Liver (tissue), 9 donors: ENCODE data around the gene GRIN2A. TPM values are rescaled to one million over a fixed set of nuclear protein-coding genes. Genes with fewer than 3 reads are reported as not detected.

Experiments used
- DNase-seq: peaks from one replicate; pipeline ENCODE4 v3.0.0-alpha.2; 2017; ENCODE audit warnings: low spot score
- H3K27ac ChIP-seq, 2 donors: one replicate each; pipeline ENCODE4 v1.7.0; 2013; ENCODE audit warnings: inconsistent platforms in 2 of 2, low read length in 2 of 2, control low read depth in 1 of 2, low read depth in 1 of 2, mild to moderate bottlenecking in 1 of 2
- H3K27me3 ChIP-seq, 4 donors: one replicate each; pipeline versions ENCODE4 v1.6.1 to v1.7.0; 2013; ENCODE audit warnings: low read length in 3 of 4, inconsistent platforms in 1 of 4, mild to moderate bottlenecking in 1 of 4, moderate library complexity in 1 of 4; ENCODE audit not compliant: control insufficient read depth in 4 of 4, insufficient read depth in 4 of 4
- H3K36me3 ChIP-seq, 4 donors: one replicate each; pipeline versions ENCODE4 v1.6.1 to v1.7.0; 2013; ENCODE audit warnings: low read length in 3 of 4, mild to moderate bottlenecking in 3 of 4, low read depth in 1 of 4, moderate library complexity in 1 of 4; ENCODE audit not compliant: control insufficient read depth in 4 of 4, insufficient read depth in 3 of 4
- H3K4me1 ChIP-seq, 4 donors: one replicate each; pipeline versions ENCODE4 v1.6.1 to v1.7.0; 2013; ENCODE audit warnings: low read length in 3 of 4, mild to moderate bottlenecking in 3 of 4, moderate library complexity in 1 of 4; ENCODE audit not compliant: control insufficient read depth in 4 of 4, insufficient read depth in 4 of 4
- H3K4me3 ChIP-seq, 3 donors: one replicate each; pipeline versions ENCODE4 v1.6.1 to v1.7.0; 2013; ENCODE audit warnings: low read length in 3 of 3, control low read depth in 1 of 3, low read depth in 1 of 3, mild to moderate bottlenecking in 1 of 3
- H3K9ac ChIP-seq, 2 donors: one replicate each; pipeline ENCODE4 v1.7.0; 2013; ENCODE audit warnings: low read length in 2 of 2, mild to moderate bottlenecking in 2 of 2, moderate library complexity in 2 of 2, control low read depth in 1 of 2, low read depth in 1 of 2
- H3K9me3 ChIP-seq, 4 donors: one replicate each; pipeline versions ENCODE4 v1.6.1 to v1.7.0; 2013; ENCODE audit warnings: low read length in 3 of 4; ENCODE audit not compliant: control insufficient read depth in 4 of 4
- ATF3 ChIP-seq: IDR thresholded peaks from 2 replicates; pipeline ENCODE4 v1.6.1; 2016; ENCODE audit warnings: antibody characterized with exemption
- CTCF ChIP-seq: fragments of 150-350 bp; IDR thresholded peaks from 2 replicates; pipeline ENCODE4 v1.5.1; 2017; ENCODE audit warnings: improper control_type of control experiment, low read depth, low read length; ENCODE audit not compliant: missing input control
- EGR1 ChIP-seq, 2 donors: IDR thresholded peaks; 2 replicates each; pipeline ENCODE4 v1.6.1; 2016 to 2018; ENCODE audit warnings: antibody characterized with exemption in 2 of 2, low read depth in 2 of 2
- FOXA1 ChIP-seq: IDR thresholded peaks from 2 replicates; pipeline ENCODE4 v1.6.1; 2016; ENCODE audit warnings: antibody characterized with exemption
- FOXA2 ChIP-seq: IDR thresholded peaks from 2 replicates; pipeline ENCODE4 v1.6.1; 2016; ENCODE audit warnings: antibody characterized with exemption
- GABPA ChIP-seq, 2 donors: IDR thresholded peaks in 1 of 2; conservative IDR thresholded peaks in 1 of 2; 2 replicates each; pipeline ENCODE4 v1.6.1; 2016; ENCODE audit warnings: antibody characterized with exemption in 2 of 2, mild to moderate bottlenecking in 1 of 2, moderate library complexity in 1 of 2
- HNF4A ChIP-seq, 2 donors: conservative IDR thresholded peaks; 2 replicates each; pipeline ENCODE4 v1.6.1; 2016; ENCODE audit warnings: antibody characterized with exemption in 2 of 2, mild to moderate bottlenecking in 2 of 2
- HNF4G ChIP-seq: IDR thresholded peaks from 2 replicates; pipeline ENCODE4 v1.6.1; 2016; ENCODE audit warnings: antibody characterized with exemption
- JUND ChIP-seq, 2 donors: IDR thresholded peaks; 2 replicates each; pipeline ENCODE4 v1.6.1; 2016; ENCODE audit warnings: antibody characterized with exemption in 2 of 2
- MAX ChIP-seq: IDR thresholded peaks from 2 replicates; pipeline ENCODE4 v1.6.1; 2016; ENCODE audit warnings: antibody characterized with exemption
- NR2F2 ChIP-seq: IDR thresholded peaks from 2 replicates; pipeline ENCODE4 v1.6.1; 2016; ENCODE audit warnings: antibody characterized with exemption
- RAD21 ChIP-seq, 2 donors: IDR thresholded peaks; 2 replicates each; pipeline ENCODE4 v1.6.1; 2016; ENCODE audit warnings: antibody characterized with exemption in 2 of 2, mild to moderate bottlenecking in 2 of 2
- REST ChIP-seq: IDR thresholded peaks from 2 replicates; pipeline ENCODE4 v1.6.1; 2016; ENCODE audit warnings: antibody characterized with exemption, mild to moderate bottlenecking
- RXRA ChIP-seq, 2 donors: IDR thresholded peaks; 2 replicates each; pipeline ENCODE4 v1.6.1; 2017 to 2018; ENCODE audit warnings: antibody characterized with exemption in 2 of 2, mild to moderate bottlenecking in 1 of 2
- SP1 ChIP-seq: IDR thresholded peaks from 2 replicates; pipeline ENCODE4 v1.6.1; 2018; ENCODE audit warnings: antibody characterized with exemption, mild to moderate bottlenecking
- TAF1 ChIP-seq: conservative IDR thresholded peaks from 2 replicates; pipeline ENCODE4 v1.6.1; 2016; ENCODE audit warnings: antibody characterized with exemption, mild to moderate bottlenecking
- YY1 ChIP-seq: IDR thresholded peaks from 2 replicates; pipeline ENCODE4 v1.6.1; 2016; ENCODE audit warnings: antibody characterized with exemption, mild to moderate bottlenecking
- ZBTB33 ChIP-seq: IDR thresholded peaks from 2 replicates; pipeline ENCODE4 v1.6.1; 2016; ENCODE audit warnings: antibody characterized with exemption
- WGBS: extraction: QIAGEN DNeasy Blood & Tissue Kit; methylation state at CpG from one replicate; pipeline ENCODE4 v1.1.7; 2013; 5-methylcytosine and 5-hydroxymethylcytosine counted together
- polyA plus RNA-seq, 2 donors: library from polyadenylated mRNA; stranded (reverse) in 1 of 2; unstranded in 1 of 2; fragments of 200-250 nt in 1 of 2; fragments of >200 nt in 1 of 2; fragmentation: Nextera tagmentation in 1 of 2; extraction: Ambion mirVana in 1 of 2; gene quantifications; one replicate each; pipeline versions ENCODE4 v1.2.1 to v1.2.3, GENCODE V29; 2013 to 2015
- total RNA-seq, 2 donors: library from RNA; depleted of rRNA; stranded (reverse); fragments of >200 nt; gene quantifications; one replicate each; pipeline ENCODE4 v1.2.3, GENCODE V29; 2014
- donor health status: healthy.
- donor health status: healthy.
- donor health status: healthy.
- donor health status: healthy.
- donor health status: healthy.

The GRIN2A gene
- total and polyA plus RNA-seq, 4 donors: under 0.01 to 0.08 (median 0.07) TPM; not detected in 1

- H3K4me3 ChIP-seq: no peak overlapping the region
- H3K4me1 ChIP-seq: no peaks in the 10 kb centered on the region
- no peak overlapping the region for H3K27ac ChIP-seq
- DNase-seq: no peak
- WGBS: 66% methylated on average over 6 of the region's 6 CpGs
- TF ChIP-seq FOXA2: no peak
- TF ChIP-seq YY1: no peak
- TF ChIP-seq NR2F2: no peak
- no peak for TF ChIP-seq TAF1
- no peak for TF ChIP-seq MAX
- no peak for TF ChIP-seq EGR1 (IDR thresholded peaks at IDR 0.05; ENCODE audit: low read depth in 2 of 2)
- no peak for TF ChIP-seq FOXA1
- no peak for TF ChIP-seq GABPA (IDR thresholded peaks at IDR 0.05 in 1 of 2, conservative IDR thresholded peaks at IDR 0.05 in 1 of 2)
- no peak for TF ChIP-seq JUND (IDR thresholded peaks at IDR 0.05)
- TF ChIP-seq RXRA (IDR thresholded peaks at IDR 0.05): no peak
- TF ChIP-seq HNF4G: no peak
- TF ChIP-seq ATF3: no peak
- TF ChIP-seq ZBTB33: no peak
- no peak for TF ChIP-seq REST
- TF ChIP-seq RAD21 (IDR thresholded peaks at IDR 0.05): no peak
- no peak for TF ChIP-seq HNF4A (conservative IDR thresholded peaks at IDR 0.05)
- no peak for TF ChIP-seq SP1
- H3K9me3 ChIP-seq: no peaks in the 10 kb centered on the region
- peaks cover 0 to 9% (median 0%) of the 10 kb centered on the region in 4 donors for H3K27me3 ChIP-seq
- H3K36me3 ChIP-seq: no peaks in the 10 kb centered on the region
- no peak overlapping the region for H3K9ac ChIP-seq
These were observed 30.5 kb downstream of the GRIN2A start for GRCh38 chr16:10151718-10152117.

- 86% methylated on average over 4 of the region's 4 CpGs for WGBS
- Histone ChIP-seq H3K9me3 (no peaks in the 10 kb centered on the region), H3K36me3 (no peaks in the 10 kb centered on the region), H3K4me3 (no peak overlapping the region), H3K9ac (no peak overlapping the region), H3K4me1 (no peaks in the 10 kb centered on the region), H3K27me3 (peaks cover 0 to 9% (median 0%) of the 10 kb centered on the region in 4 donors), H3K27ac (no peak overlapping the region)
- DNase-seq: no peak
- TF ChIP-seq NR2F2: no peak
- no peak for TF ChIP-seq CTCF
- TF ChIP-seq ATF3: no peak
- TF ChIP-seq GABPA (IDR thresholded peaks at IDR 0.05 in 1 of 2, conservative IDR thresholded peaks at IDR 0.05 in 1 of 2): no peak
- no peak for TF ChIP-seq TAF1
- TF ChIP-seq FOXA1: no peak
- TF ChIP-seq FOXA2: no peak
- TF ChIP-seq MAX: no peak
- TF ChIP-seq REST: no peak
- TF ChIP-seq RXRA (IDR thresholded peaks at IDR 0.05): no peak
- no peak for TF ChIP-seq RAD21 (IDR thresholded peaks at IDR 0.05)
- no peak for TF ChIP-seq YY1
- TF ChIP-seq EGR1 (IDR thresholded peaks at IDR 0.05; ENCODE audit: low read depth in 2 of 2): no peak
- TF ChIP-seq SP1: no peak
These were observed 31.3 kb downstream of the GRIN2A start for GRCh38 chr16:10150906-10151305.
